GM21786 (cell line): ENCODE measurements around the gene PNISR.

Source experiments
- ATAC-seq: cut with Tn5 transposase; IDR thresholded peaks from one replicate; pipeline ENCODE4 v1.9.1; 2021; ENCODE audit not compliant: unreplicated experiment

The PNISR gene

GRCh38 chr6:99412065-99412464 is 13.0 kb downstream of the PNISR start:
- no peak for ATAC-seq

GRCh38 chr6:99409672-99410071 is 15.4 kb downstream of the PNISR start:
- no peak for ATAC-seq

DNA sequence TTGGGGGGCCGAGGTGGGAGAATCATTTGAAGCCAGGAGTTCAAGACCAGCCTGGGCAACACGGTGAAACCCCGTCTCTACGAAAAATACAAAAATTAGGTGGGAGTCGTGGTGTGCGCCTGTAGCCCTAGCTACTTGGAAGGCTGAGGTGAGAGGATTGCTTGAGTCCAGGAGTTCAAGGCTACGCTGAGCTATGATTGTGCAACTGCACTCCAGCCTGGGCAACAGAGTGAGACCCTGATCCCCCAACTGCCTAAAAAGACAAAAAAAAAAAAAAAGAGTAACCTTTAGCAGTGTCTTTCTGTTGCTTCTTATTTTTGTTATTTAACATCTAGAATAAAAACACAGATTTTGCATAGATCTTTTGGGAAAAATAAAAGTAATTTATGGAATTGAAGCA is 18.0 kb downstream of the PNISR start:
- no peak for ATAC-seq

GRCh38 chr6:99402448-99402847 is 22.7 kb downstream of the PNISR start:
- ATAC-seq: no peak

DNA sequence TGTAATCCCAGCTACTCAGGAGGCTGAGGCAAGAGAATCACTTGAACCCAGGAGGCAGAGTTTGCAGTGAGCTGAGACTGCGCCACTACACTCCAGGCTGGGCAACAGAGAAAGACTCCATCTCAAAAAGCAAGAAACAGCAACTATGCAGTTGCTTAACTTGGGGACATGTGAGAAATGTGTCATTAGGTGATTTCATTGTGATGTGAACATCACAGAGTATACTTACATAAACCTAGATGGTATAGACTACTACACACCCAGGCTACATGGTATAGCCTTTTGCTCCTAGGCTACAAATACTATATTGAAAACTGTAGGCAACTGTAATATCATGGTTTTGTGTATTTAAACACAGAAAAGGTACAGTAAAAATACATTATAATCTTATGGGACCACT is 27.8 kb downstream of the PNISR start:
- no peak for ATAC-seq

DNA sequence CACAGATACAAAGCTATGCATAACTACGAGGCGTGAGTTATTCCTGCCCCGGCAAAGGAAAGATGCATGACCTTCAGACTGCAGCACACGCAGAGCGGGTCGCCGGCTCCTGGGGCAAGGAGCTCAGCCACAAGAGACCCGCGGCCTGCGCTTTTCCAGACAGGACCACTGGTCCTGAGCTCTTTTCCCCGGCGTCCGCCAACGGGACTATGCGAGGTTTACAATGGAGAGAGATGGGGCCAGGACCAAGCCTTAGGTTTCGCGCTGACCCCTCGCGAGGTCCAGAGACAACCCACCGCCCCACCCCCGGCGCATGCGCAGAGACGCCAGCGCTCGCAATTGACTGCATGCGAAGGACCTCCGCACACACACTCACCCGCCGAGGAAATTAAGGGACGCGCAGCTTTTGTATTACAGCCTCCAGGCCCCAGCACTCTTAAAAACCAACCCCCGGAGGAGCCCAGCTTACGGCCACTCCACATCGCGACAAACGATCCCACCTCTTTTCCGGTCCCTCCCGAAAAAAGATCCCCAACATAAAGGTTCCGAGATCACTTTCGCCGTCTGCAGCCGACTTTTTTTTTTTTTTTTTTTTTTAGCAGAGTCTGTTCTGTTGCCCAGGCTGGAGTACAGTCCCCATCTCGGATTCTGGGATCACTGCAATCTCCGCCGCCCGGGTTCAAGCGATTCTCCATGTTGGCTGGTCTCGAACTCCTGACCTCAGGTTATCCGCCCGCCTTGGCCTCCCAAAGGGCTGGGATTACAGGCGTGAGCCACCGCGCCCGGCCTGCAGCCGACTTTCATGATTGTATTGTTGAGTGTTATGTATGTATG is 31.2 kb downstream of the PNISR start, which contains the start of gene COQ3:
TSS of gene COQ3 (minus strand) at position 498 of the 834 bp plus-strand sequence. CDS start at position 482, 16 bp downstream.
- ATAC-seq: peak; percentile 74

- ATAC-seq: peak; percentile 23
These were observed 31.8 kb downstream of the PNISR start for GRCh38 chr6:99393366-99393697.

- no peak for ATAC-seq
These were observed 34.2 kb downstream of the PNISR start for GRCh38 chr6:99390896-99391295.

- no peak for ATAC-seq
These were observed 40.6 kb downstream of the PNISR start for GRCh38 chr6:99384507-99384906.

DNA sequence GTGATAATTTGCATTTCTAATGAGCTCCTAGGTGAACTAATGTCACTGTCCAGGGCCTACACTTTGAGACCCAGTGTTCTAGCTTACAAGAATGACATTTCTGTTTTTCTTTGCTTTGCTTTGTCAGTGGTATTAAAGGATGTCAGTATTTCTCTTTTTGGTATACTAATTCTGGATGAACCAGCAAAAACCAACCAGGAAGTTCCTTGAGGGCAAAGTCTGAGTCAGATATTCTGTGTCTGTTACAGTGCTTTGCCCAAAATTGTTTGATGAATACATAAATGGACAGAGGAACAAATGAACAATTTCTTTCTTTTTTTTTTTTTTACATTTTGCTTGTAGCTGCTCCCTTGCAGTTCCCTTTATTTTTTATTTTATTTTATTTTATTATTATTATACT is 46.5 kb downstream of the PNISR start:
- ATAC-seq: no peak

- ATAC-seq: no peak
These were observed 55.6 kb downstream of the PNISR start for GRCh38 chr6:99369533-99369932.

- no peak for ATAC-seq
These were observed 58.3 kb downstream of the PNISR start for GRCh38 chr6:99366852-99367251.

- ATAC-seq: peak; percentile 89
These were observed 61.1 kb downstream of the PNISR start for GRCh38 chr6:99364026-99364425.

DNA sequence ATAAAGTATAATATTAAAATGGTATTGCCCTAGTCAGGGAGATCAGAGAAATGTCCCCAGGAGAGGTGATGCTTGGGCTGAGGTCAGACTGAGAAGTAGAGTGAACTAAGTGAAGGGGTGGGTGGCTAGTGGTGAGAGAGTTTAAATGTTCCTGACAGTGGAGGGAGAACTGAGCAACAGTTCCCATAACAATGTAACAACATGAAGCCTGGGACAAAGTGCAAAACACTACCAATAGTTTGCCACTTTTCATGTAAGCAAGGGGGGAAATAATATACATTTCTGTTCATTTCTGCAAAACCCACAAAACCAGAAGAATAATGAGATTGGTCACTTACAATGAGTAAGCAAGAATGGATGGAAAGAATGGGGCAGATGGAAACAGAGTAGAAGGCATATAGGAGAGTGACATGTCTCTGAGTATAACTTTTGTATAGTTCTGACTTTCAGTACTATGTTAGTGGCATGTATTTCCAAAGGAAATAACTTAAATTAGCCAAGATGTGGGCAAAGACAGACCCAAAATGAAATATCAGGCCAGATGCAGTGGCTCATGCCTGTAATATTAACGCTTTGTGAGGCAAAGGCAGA is 62.3 kb downstream of the PNISR start:
- no peak for ATAC-seq

- ATAC-seq: no peak
These were observed 65.3 kb downstream of the PNISR start for GRCh38 chr6:99359800-99360199.

DNA sequence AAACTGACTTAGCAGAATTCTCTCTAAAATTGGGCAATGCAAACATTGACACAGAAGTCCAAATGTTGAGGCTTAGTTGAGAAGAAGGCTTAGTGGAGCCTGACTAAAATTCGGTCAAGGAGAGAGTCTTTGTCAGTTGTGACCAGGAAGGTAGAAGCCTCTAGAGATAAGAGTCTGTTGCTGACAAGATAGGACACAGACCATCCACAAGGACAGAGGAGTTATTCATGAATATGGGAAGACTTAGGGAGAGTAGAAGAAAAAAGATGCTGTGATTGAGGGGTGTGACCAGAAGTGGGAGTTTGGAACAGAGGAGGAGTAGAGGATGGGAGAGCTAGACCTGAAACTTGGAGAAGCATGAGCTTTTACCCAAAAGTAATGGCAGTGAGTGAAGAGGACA is 68.5 kb downstream of the PNISR start:
- no peak for ATAC-seq

DNA sequence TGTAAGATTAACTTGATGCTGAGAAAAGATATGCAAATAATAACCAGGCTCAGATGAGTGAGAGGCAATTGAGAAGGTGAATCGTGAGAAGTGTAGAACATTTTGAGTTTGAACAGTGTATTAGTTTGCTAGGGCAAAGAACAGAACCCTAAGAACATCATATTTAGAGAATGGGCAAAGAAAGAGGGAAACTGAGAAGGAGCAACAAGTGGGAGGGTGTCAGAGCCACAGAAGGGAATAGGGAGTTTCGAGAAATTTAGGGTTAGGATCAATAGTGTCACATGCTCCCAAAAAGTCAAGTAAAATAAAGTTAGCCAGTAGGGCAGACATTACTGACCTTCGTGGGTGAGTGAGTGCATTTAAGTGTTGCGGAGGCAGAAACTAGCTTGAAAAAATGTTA is 70.1 kb downstream of the PNISR start:
- ATAC-seq: no peak

- no peak for ATAC-seq
These were observed 72.0 kb downstream of the PNISR start for GRCh38 chr6:99353126-99353525.

- no peak for ATAC-seq
These were observed 74.5 kb downstream of the PNISR start for GRCh38 chr6:99350573-99350972.

DNA sequence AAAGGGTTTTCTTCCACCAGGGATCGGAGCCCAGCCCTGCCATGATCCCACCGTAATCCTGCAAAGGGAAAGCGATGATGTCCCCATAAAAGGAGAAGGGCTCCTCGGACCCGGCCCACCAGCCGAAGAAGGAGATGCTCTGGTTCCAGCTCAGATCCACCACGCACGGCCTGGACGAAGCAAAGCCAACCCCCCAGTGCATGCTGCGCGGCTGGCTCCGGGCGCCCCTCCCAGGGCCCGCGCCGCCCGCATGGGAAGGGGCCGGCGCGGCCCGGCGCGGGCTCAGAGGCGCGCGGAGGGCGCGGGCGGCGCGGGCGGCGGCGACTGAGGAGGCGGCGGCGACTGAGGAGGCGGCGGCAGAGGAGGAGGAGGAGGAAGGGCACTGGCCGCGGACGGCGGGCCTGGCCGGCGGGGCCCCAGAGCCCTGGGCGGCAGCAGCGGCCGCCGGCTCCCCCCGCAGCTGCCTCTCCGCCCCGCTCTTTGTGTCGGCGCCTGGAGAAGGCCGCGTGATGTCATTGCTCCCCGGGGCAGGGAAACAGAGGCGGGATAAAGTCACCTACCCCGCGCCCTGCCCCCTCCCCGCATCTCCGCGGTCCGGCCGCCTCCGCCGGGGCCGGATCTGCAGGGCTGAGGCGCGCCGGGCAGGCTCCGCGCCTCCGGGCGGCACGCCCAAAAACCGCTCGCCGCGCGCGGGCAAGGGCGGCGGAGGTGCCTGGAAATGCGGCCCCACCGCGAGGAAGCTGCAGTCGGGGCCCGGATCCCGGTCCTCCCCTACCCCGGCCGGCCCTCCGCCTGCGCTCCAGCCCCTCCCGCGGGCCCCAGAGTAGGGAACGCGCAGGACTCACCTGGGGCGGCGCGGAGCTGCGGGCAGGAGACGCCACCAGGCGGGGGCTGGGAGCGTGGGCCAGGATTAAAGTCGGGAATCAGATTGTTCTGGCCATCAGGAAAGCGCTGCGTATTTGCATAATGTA is 75.7 kb downstream of the PNISR start, which contains the start of gene FAXC:
TSS of gene FAXC (minus strand) at position 504 of the 971 bp plus-strand sequence. CDS start at position 202, 302 bp downstream.
- ATAC-seq: peak; percentile 51
